HEK293T (cell line): ENCODE results near the gene VIM.

Experiments used
- CTCF ChIA-PET: fragments of 350-600 bp; formaldehyde crosslinking; extraction: SDS; loops from one replicate; lab custom pipeline; 2021; ENCODE audit warnings: antibody characterized with exemption, inconsistent platforms; lab: Yijun Ruan, JAX
- POLR2A ChIA-PET: fragments of 350-600 bp; formaldehyde crosslinking; extraction: SDS; loops from one replicate; lab custom pipeline; 2020; ENCODE audit warnings: antibody characterized with exemption, inconsistent platforms; lab: Yijun Ruan, JAX
- DNase-seq: peaks from one replicate; pipeline ENCODE4 v3.0.0; 2012; ENCODE audit warnings: mixed read lengths; ENCODE audit errors: extremely low spot score
- ARNT ChIP-seq: fragments of 450-650 bp; IDR thresholded peaks from 2 replicates; pipeline ENCODE4 v1.6.1; 2017; ENCODE audit warnings: mild to moderate bottlenecking
- BHLHE40 ChIP-seq: fragments of 450-650 bp; IDR thresholded peaks from 2 replicates; pipeline ENCODE4 v1.6.1; 2016; ENCODE audit warnings: mild to moderate bottlenecking, moderate library complexity, borderline replicate concordance
- CTBP1 ChIP-seq: fragments of 450-650 bp; IDR thresholded peaks from 2 replicates; pipeline ENCODE4 v1.6.1; 2016; ENCODE audit warnings: borderline replicate concordance
- ELF4 ChIP-seq: fragments of 450-650 bp; IDR thresholded peaks from 2 replicates; pipeline ENCODE4 v1.6.1; 2017; ENCODE audit warnings: antibody characterized with exemption
- FOXA1 ChIP-seq: fragments of 450-650 bp; IDR thresholded peaks from 2 replicates; pipeline ENCODE4 v1.6.1; 2016; ENCODE audit warnings: mild to moderate bottlenecking
- FOXK2 ChIP-seq: fragments of 450-650 bp; IDR thresholded peaks from 2 replicates; pipeline ENCODE4 v1.6.1; 2016; ENCODE audit warnings: mild to moderate bottlenecking
- FOXM1 ChIP-seq: fragments of 450-650 bp; IDR thresholded peaks from 2 replicates; pipeline ENCODE4 v1.6.1; 2017; ENCODE audit warnings: mild to moderate bottlenecking, borderline replicate concordance
- HDGF ChIP-seq: fragments of 450-650 bp; IDR thresholded peaks from 2 replicates; pipeline ENCODE4 v1.6.1; 2017; ENCODE audit warnings: antibody characterized with exemption, borderline replicate concordance
- L3MBTL2 ChIP-seq: fragments of 450-650 bp; conservative IDR thresholded peaks from 2 replicates; pipeline ENCODE4 v1.6.1; 2016; ENCODE audit warnings: mild to moderate bottlenecking
- LEF1 ChIP-seq: fragments of 450-650 bp; IDR thresholded peaks from 2 replicates; pipeline ENCODE4 v1.6.1; 2017; ENCODE audit warnings: mild to moderate bottlenecking, borderline replicate concordance
- NFRKB ChIP-seq: fragments of 450-650 bp; IDR thresholded peaks from 2 replicates; pipeline ENCODE4 v1.6.1; 2016; ENCODE audit warnings: mild to moderate bottlenecking, moderate library complexity
- SP1 ChIP-seq: fragments of 450-650 bp; IDR thresholded peaks from 2 replicates; pipeline ENCODE4 v1.6.1; 2017
- SUZ12 ChIP-seq: fragments of 450-650 bp; IDR thresholded peaks from 2 replicates; pipeline ENCODE4 v1.6.1; 2016; ENCODE audit warnings: mild to moderate bottlenecking
- TARDBP ChIP-seq: fragments of 450-650 bp; IDR thresholded peaks from 2 replicates; pipeline ENCODE4 v1.6.1; 2016
- ZNF384 ChIP-seq: fragments of 450-650 bp; IDR thresholded peaks from 2 replicates; pipeline ENCODE4 v1.6.1; 2016
- TF ChIP-seq, protein P1 (sequence below): fragments of 450-650 bp; IDR thresholded peaks from 2 replicates; pipeline ENCODE4 v1.6.1; 2016

Gene VIM

DNA sequence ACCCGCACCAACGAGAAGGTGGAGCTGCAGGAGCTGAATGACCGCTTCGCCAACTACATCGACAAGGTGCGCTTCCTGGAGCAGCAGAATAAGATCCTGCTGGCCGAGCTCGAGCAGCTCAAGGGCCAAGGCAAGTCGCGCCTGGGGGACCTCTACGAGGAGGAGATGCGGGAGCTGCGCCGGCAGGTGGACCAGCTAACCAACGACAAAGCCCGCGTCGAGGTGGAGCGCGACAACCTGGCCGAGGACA is 1.6 kb downstream of the VIM start:
- ChIA-PET CTCF (interaction anchor here (1.6 kb wide), 1 partner anchor 17 kb away, joined by 6 read pairs; no protein-coding TSS in a partner anchor), POLR2A (interaction anchor here (1.0 to 6.9 kb wide), 27 partner anchors 8 to 387 kb away, joined by 3 to 104 read pairs (median 5); partner anchors contain the start of gene TRDMT1)
- no peak for DNase-seq
- TF ChIP-seq BHLHE40 (no peak), L3MBTL2 (peak; percentile 76)

DNA sequence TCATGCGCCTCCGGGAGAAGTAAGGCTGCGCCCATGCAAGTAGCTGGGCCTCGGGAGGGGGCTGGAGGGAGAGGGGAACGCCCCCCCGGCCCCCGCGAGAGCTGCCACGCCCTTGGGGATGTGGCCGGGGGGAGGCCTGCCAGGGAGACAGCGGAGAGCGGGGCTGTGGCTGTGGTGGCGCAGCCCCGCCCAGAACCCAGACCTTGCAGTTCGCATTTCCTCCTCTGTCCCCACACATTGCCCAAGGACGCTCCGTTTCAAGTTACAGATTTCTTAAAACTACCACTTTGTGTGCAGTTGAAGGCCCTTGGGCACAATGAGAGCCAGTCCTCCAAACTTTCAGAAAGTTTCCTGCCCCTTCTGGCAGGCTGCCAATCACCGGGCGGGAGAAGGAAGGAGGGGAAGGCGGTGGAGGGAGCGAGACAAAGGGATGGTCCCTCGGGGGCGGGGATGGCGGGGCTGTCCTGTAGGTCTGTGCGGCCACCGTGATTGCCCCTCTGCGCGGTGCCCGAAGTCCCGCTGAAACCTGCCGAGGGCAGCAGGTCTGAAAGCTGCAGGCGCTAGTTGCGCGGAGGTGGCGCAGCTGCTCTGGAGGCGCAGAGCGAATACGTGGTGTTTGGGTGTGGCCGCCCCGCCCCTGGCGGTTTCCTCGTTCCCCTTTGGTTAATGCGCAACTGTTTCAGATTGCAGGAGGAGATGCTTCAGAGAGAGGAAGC is 2.1 kb downstream of the VIM start:
- ChIA-PET CTCF (interaction anchor here (0.6 to 1.6 kb wide), 6 partner anchors 15 to 160 kb away, joined by 3 to 6 read pairs (median 6); no protein-coding TSS in a partner anchor), POLR2A (interaction anchor here (0.6 to 6.9 kb wide), 29 partner anchors 8 to 387 kb away, joined by 3 to 104 read pairs (median 5); partner anchors contain the start of gene TRDMT1)
- peak; percentile 71 for DNase-seq
- TF ChIP-seq TARDBP (no peak), FOXM1 (peak; percentile 33; the same call in 1 of the 2 replicates), NFRKB (no peak)
- TF ChIP-seq, protein P1, sequence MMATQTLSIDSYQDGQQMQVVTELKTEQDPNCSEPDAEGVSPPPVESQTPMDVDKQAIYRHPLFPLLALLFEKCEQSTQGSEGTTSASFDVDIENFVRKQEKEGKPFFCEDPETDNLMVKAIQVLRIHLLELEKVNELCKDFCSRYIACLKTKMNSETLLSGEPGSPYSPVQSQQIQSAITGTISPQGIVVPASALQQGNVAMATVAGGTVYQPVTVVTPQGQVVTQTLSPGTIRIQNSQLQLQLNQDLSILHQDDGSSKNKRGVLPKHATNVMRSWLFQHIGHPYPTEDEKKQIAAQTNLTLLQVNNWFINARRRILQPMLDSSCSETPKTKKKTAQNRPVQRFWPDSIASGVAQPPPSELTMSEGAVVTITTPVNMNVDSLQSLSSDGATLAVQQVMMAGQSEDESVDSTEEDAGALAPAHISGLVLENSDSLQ, result peak; percentile 82

DNA sequence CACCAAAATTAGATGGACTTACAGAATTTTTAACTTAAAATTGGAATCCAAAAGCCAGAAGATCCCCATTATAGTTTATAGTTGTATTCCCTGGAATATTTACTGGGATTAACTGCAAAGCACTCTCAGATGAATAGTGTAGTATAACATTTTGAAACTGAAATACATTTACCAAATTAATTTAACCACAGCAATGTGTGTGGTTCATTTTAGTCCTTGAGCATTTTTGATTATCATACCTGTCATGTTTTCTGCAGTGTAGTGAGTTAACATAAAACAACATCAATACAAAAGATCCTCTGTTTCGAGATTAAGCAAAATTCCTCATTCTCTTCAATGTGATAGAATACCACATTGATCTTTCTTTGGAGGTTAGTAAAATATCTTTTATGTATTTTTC is 3.7 kb downstream of the VIM start:
- no peak for DNase-seq
- TF ChIP-seq LEF1 (no peak), ELF4 (no peak), ZNF384 (no peak), ARNT (no peak), SUZ12 (no peak), TARDBP (no peak), NFRKB (no peak), SP1 (no peak), FOXA1 (no peak), CTBP1 (no peak), FOXK2 (no peak)
- ChIA-PET POLR2A (interaction anchor here (1.1 to 6.9 kb wide), 2 partner anchors 16 to 31 kb away, joined by 4 to 104 read pairs; partner anchors contain the start of gene TRDMT1), CTCF (no interaction called here)

DNA sequence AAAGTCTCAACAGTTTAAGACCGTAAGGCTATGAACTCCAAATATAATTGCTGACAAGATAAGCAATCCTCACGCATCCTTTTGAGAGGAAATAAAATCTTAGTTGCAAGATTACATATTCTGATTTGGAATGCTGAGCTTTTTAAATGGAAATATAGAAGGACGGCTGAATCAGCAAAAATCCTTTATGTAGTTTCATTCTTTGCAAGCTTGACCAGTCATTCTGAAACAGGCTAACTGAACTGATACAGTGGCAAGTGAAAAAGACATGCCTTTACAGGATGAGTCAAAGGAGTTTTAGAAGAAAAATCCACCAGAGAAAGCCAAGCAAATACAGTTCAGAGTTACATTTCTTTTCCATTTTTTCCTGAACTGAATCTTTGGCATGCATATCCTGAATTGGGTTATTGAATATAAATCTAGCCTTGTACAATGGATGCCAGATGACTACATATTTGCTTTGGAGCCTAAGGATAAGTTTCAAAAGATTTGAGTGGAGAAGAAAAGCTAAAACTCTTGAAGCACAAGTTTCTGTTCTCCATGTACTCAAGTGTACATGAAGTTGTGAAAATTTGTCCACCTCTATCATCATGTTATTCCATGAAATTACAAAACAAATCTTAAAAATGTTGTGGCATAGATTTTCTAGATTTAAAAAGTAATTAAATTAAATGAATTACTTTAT is 4.4 kb downstream of the VIM start:
- TF ChIP-seq ARNT (no peak), LEF1 (no peak), NFRKB (no peak), ZNF384 (no peak), FOXK2 (no peak), SP1 (no peak)
- TF ChIP-seq, protein P1, result no peak
- ChIA-PET POLR2A (interaction anchor here (1.1 to 6.9 kb wide), 2 partner anchors 16 to 32 kb away, joined by 4 to 104 read pairs; partner anchors contain the start of gene TRDMT1), CTCF (interaction anchor here (0.5 kb wide), 1 partner anchor 363 kb away, joined by 3 read pairs; no protein-coding TSS in a partner anchor)
- no peak for DNase-seq

DNA sequence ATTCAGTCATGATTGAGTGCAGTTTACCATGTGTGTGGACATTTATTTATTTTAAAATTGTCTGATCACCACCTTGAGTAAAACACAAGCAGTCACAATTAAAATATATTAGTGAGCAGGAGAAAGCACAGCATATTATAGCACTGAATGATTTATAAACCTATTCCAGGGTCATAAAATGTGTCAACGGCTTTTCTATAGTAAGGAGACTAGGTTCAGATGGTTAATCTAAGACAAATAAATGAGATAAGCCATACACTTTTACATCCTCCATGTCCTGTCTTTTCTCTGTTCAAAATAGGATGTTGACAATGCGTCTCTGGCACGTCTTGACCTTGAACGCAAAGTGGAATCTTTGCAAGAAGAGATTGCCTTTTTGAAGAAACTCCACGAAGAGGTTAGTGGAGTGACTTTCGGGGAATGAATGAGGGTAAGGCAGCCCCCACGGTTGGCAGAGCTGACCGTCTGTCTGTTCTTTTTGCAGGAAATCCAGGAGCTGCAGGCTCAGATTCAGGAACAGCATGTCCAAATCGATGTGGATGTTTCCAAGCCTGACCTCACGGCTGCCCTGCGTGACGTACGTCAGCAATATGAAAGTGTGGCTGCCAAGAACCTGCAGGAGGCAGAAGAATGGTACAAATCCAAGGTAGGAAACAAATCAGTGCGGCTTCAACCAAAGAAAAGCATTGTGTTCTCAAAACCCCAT is 5.4 kb downstream of the VIM start:
- TF ChIP-seq L3MBTL2, result no peak
- no peak for TF ChIP-seq ELF4
- TF ChIP-seq ARNT, result no peak
- no peak for TF ChIP-seq HDGF
- no peak for TF ChIP-seq SUZ12
- ChIA-PET POLR2A (interaction anchor here (0.6 kb wide), 1 partner anchor 20 kb away, joined by 3 read pairs; no protein-coding TSS in a partner anchor), CTCF (no interaction called here)
- DNase-seq, result no peak

DNA sequence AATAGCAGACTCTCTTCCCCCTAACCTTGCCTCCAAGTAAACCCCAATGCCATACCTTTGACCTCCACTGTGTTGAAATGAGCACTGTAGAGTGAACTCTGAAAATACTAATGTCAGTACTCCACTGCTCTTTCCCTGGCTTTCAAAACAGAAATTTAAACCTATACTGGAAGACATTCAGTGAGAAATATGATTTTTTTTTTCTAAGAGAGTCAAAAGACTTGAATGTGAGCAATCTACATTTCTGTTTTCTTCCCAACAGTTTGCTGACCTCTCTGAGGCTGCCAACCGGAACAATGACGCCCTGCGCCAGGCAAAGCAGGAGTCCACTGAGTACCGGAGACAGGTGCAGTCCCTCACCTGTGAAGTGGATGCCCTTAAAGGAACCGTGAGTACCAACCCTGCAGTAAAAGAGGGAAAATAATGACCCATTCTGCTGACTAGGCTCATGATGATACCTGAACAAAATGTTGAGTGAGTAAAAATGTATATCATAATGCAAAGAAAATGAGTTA is 6.4 kb downstream of the VIM start:
- CTCF ChIA-PET, result no interaction called here

More for the DNA sequence above, 6.4 kb downstream of the VIM start:
- DNase-seq, result no peak
- TF ChIP-seq HDGF, result no peak
- no peak for TF ChIP-seq SP1
- TF ChIP-seq FOXM1, result no peak
- TF ChIP-seq, protein P1, result no peak
- no peak for TF ChIP-seq TARDBP
- no peak for TF ChIP-seq FOXK2
- TF ChIP-seq L3MBTL2, result no peak
- no peak for TF ChIP-seq SUZ12
- TF ChIP-seq ZNF384, result no peak
- no peak for TF ChIP-seq ELF4
- TF ChIP-seq NFRKB, result no peak
- TF ChIP-seq BHLHE40, result no peak
- POLR2A ChIA-PET, result interaction anchor here (0.8 to 1.0 kb wide), 2 partner anchors 10 to 14 kb away, joined by 3 read pairs; no protein-coding TSS in a partner anchor
